ENCODE data around the gene SCAMP4.
A peak's percentile ranks its signal among the peaks of the same experiment; 100 is the strongest.

The SCAMP4 gene

GRCh38 chr19:1917146-1917545 is 11.9 kb downstream of the SCAMP4 start:
- no peak for DNase-seq

DNA sequence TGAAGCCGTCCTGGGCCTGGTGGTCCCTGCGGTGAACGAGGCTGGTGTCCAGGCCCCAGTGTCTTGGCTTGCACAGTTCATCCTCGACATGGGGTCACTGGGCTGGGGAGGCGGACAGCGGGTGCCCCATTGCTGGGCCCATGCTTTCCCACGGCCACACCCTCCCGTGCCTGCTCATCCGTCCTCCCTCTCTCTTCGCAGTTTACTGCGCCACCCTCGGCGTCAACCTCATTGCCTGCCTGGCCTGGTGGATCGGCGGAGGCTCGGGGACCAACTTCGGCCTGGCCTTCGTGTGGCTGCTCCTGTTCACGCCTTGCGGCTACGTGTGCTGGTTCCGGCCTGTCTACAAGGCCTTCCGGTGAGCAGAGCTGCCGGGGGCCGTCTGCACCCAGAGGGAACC is 12.7 kb downstream of the SCAMP4 start:
- no peak for DNase-seq

DNA sequence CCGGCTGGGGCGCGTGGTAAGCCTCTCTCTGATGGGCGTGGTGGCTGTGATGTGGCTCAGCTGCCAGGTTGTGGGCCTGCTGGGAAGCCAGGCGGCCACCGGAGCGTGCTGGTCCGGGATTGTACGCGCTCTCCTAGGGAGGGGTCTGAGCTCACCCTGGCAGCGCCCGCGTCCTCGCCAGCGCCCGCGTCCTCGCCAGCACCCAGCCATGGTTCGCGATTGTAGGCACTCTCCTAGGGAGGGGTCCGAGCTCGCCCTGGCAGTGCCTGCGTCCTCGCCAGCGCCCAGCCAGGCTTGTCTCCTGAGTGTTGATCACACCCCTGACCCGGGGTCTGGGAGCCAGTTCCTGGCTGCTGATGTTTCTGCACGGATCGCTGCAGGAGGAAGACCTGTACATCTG is 13.8 kb downstream of the SCAMP4 start:
- DNase-seq = no peak

DNA sequence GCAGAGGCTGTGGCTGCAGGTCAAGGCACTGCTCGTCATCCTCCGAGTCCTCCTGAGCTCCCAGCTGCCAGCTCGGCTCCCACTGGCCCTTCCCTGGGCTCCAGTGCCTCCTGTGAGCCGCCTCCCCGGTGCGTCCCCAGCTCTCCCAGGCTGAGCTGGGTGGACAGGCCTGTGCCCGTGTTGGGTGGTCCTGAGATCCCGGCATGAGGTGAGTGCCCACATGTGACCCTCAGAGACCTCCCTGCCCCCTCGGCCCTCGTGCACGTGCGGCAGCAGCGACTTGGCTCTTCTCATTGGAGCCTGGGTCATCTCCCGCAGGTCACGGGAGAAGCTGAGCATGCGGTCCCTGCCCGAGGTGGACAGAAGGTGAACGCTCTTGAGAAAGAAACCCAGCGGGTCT is 15.4 kb downstream of the SCAMP4 start:
- no peak for DNase-seq

GRCh38 chr19:1921326-1921725 is 16.1 kb downstream of the SCAMP4 start:
- no peak for DNase-seq

DNA sequence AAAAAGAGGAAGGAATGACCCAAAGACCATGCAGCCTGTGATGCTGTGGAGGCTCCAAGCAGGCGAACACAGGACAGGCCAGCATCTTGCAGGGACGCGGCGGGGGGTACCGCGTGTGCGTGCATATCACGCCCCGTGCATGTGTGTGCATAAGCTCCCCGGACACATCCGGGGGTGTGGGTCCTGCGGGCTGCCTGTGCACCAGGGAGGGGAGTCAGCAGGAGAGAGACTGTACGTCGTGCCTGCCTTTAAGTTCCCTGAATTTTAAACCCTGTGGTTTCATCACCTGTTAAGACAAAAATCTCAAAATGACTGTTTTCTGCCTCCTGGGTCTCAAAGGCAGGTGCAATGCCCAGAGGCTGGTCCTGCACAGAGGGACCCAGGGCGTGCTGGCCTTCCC is 16.6 kb downstream of the SCAMP4 start:
- no peak for DNase-seq

DNA sequence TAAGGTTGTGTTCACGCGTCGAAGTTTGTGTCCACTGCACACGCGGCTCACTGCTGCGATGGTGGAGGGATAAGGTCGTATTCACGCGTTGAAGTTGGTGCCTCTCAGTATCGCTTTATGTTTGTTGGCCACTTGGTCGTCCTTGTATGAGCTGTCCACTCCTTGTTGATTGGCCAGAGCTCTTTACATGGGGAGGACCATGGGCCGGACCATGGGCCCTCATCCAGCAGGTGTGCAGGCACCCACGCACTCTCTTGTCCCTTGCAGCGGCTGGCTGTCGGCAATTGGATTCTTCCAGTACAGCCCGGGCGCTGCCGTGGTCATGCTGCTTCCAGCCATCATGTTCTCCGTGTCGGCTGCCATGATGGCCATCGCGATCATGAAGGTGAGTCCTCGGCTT is 17.6 kb downstream of the SCAMP4 start:
- DNase-seq = no peak

- no peak for DNase-seq
These were observed 18.1 kb downstream of the SCAMP4 start for GRCh38 chr19:1923319-1923718.

GRCh38 chr19:1924320-1924961 is 19.2 kb downstream of the SCAMP4 start:
- no peak for DNase-seq

DNA sequence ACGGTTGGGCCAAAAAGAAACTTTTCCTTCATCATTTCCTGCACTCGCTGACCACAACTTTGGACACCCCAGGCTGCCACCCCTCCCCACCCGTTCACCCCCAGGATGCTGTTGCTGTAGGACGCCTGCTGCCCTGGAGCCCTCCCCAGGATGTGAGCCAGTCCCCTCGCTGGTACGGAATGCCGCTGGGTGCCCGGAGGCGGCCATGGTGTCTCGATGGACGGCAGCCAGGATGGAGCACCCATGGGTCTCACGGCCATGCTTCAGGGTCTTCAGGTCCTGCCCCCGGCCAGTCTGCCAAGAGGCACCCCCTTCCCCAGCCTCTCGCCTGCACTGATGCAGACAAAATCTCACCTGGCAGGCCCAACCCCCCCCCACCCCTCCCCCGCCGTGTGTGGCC is 20.3 kb downstream of the SCAMP4 start:
- DNase-seq = no peak

GRCh38 chr19:1929021-1929742 is 24.0 kb downstream of the SCAMP4 start:
- peak; percentile 80 for DNase-seq

DNA sequence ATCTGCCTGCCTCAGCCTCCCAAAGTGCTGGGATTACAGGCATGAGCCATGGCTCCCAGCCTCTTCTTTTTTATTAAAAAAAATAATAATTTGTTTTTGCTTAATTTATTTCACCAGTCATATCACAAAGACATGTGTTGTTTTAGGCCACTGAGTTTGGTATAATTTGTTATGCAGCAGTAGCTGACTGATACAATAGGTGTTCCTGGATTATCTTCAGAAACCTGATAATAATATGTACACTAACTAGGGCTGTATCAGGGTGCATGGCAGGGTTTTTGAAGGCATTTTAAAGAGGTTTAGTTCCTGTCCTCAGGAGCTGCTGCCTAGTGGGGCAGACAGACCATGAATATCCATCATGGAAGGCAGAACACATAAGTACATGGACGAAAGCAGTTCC is 26.2 kb downstream of the SCAMP4 start:
- no peak for DNase-seq

- DNase-seq = no peak
These were observed 27.2 kb downstream of the SCAMP4 start for GRCh38 chr19:1932395-1932794.

DNA sequence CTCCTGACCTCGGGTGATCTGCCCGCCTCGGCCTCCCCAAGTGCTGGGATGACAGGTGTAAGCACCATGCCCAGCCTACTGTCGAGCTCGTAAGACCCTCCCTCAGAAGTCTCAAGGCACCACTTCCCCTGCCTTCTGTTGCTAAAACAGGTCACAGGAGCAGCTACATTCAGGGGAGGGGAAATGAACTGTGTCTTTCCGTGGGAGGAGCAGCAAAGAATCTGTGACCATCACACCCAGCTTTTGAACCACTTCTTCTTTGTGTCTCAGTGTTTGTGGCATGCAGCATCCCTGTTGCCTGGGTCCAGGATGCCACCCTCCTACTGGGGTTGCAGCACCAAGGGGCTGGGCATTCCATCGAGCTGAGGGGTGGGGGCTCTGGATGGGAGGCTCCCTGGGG is 28.0 kb downstream of the SCAMP4 start:
- DNase-seq = no peak

DNA sequence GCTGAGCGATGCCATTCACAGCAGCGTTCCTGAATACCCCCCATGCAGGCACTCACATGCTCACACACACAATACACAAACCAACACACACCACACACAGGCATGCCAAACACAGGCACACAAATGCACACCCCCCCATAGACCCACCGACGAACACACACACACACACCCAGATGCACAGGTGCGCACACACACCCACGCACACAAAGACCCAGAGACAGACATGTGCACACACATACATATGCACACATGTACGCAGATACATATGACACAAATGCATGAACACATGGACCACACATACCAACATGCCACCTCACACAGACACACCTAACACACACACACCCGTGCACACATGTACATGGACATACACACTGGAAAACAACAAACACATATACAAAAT is 28.7 kb downstream of the SCAMP4 start:
- no peak for DNase-seq

- DNase-seq = no peak
These were observed 30.4 kb downstream of the SCAMP4 start for GRCh38 chr19:1935484-1936208.

- no peak for DNase-seq
These were observed 31.2 kb downstream of the SCAMP4 start for GRCh38 chr19:1936430-1936829.

GRCh38 chr19:1936916-1937610 is 31.9 kb downstream of the SCAMP4 start:
- DNase-seq = no peak

- no peak for DNase-seq
These were observed 32.9 kb downstream of the SCAMP4 start for GRCh38 chr19:1938071-1938470.

DNA sequence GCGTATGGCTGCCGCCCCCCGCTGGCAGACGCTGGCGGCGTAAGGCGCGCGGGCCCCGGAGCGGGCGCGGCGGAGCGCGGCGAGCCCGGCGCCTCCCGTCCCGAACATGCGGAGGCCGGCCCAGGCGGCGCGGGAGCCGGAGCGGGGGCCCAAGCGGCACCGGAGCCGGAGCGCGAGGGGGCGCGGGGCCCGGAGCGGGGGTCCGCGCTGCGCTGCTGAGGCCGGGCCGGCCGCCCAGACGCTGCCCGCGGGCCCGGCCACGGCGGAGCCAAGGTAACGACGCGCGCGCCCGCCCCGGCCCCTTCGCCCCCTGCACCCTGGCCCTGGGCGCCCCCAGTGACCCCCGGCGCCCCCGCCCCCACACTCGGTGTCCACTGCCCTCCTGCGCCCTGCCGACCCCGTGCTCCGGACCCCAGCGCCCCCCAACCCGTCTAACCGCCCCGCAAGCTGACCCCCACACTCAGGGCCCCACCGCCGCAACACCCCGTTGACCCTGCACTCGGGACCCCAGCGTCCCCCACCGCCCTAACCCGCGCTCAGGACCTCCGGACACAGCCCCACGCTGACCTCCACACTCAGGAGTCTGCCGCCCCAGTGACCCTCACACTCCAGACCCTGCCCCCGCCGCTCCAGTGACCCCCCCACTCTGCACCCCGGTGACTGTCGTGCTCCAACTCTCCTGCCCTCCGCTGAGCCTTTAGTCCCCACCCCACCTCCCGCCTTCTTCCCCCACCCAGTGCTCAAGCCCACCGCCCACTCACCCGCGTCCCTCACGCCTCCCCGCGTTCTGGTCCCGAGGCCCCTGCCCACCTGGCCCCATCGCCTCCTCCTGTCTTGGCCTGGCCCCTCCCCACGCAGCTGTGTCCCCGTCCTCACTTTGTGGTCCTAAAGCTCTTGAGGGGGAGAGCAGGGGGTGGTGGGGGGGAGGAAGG is 36.2 kb downstream of the SCAMP4 start, which contains the start of gene CSNK1G2:
CSNK1G2 (plus strand) TSS at position 27 of the 932 bp plus-strand sequence. CDS start 28,601 bp downstream, outside the sequence.
- DNase-seq = no peak

- peak; percentile 44 for DNase-seq
These were observed 37.1 kb downstream of the SCAMP4 start for GRCh38 chr19:1942078-1942933.
